H54 (cell line): ENCODE results near the gene KRTAP9-1.

ENCODE experiments used
- DNase-seq: peaks from one replicate; pipeline ENCODE4 v3.0.0; 2011; ENCODE audit warnings: low spot score, mixed read lengths; ENCODE audit not compliant: insufficient read length
- FAIRE-seq: peaks from 3 replicates; lab custom pipeline; 2011; peaks lifted over from hg19 to GRCh38; lab: Jason Lieb, UNC
- POLR2A ChIP-seq: IDR thresholded peaks from 2 replicates; pipeline ENCODE4 v1.6.1; 2011; ENCODE audit warnings: low read depth, mild to moderate bottlenecking, low read length

The KRTAP9-1 gene

DNA sequence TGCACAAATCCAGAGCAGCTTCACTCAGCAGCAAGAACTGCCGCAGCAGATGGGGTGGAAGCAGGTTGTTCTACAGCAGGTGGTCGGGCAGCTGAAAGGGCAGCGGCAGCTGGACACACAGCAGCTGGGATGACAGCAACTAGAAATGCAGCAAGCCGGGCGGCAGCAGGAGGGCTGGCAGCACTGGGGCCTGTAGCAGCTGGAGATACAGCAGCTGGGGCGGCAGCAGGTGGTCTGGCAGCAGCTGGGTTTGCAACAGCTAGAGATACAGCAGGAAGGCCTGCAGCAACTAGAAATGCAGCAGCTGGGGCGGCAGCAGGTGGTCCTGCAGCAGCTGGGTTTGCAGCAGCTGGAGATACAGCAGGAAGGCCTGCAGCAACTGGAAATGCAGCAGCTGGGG, 22.1 kb upstream of the KRTAP9-1 start:
- no peak for DNase-seq
- no peak for TF ChIP-seq POLR2A
- no peak for FAIRE-seq

DNA sequence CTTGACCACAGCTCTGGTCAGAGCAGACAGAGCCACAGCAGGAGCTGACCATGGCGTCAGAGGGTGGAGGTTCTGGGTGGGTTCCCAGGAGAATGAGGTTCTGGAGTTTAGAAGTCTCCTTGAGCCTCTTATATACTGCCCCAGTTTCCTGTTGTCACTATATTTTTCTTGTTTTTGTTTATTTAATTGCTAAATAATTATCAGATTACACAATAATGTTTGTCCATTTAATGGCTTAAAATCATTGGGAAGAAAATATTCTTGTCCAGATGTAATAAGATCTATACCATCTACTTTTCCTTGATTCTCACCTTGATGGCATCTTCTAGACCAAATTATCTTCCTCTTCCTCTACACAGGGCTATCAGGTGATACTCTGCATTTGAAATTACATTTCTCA, 21.6 kb upstream of the KRTAP9-1 start, which contains the start of gene KRTAP4-3:
TSS of gene KRTAP4-3 (minus strand) at position 101 of the 400 bp plus-strand sequence. CDS start at position 52, 49 bp downstream.
- no peak for TF ChIP-seq POLR2A
- DNase-seq = no peak
- peak; percentile 20 for FAIRE-seq

DNA sequence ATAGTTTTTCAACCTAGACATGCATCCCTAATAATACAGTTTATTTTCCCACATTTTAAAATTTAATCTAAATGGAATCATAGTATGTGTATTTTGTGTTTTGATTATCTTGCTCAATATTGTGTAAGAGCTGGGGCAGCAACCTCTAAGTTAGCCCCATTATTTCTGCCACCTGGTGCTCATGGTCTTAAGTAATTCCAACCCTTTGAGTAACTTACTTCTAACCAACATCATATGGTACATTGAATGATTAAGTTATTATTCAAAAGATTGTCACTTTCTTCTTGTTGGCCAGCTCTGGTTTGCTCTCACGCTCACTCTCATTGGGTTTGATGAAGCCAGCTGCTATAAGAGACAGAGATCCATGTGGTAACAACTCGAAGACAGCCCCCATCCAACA, 17.8 kb upstream of the KRTAP9-1 start:
- no peak for DNase-seq
- no peak for FAIRE-seq
- TF ChIP-seq POLR2A = no peak

DNA sequence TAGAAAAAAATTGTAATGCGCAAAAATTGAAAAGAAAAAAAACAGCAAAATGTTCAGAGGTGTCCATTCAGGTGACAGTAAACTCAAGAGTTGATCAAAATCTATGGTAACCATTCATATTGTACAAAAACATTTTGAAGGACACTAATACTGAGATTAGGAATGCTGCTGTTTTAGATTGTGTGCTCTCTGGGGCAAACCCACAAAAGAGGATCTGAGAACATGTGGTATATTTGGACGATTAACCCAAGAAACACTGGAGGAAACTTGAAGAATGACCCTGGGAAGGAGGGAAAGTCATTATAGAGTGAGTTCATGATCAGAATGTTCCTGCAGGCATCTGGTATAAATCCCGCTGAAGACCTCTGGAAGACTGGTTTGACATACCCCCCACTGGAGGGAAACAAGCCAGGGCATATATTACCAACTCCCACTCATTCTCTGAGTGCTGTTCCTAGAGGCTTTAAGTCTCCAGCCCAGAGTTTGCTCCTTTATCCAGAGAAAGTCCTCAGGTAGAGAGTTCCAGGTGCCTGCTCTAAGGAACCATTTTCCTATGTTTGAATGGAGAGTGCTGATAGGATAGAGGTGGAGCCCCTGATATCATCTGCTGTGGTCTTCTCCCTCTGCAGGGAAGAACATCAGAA, 12.8 kb upstream of the KRTAP9-1 start:
- TF ChIP-seq POLR2A = no peak
- FAIRE-seq (no peak), DNase-seq (no peak)

DNA sequence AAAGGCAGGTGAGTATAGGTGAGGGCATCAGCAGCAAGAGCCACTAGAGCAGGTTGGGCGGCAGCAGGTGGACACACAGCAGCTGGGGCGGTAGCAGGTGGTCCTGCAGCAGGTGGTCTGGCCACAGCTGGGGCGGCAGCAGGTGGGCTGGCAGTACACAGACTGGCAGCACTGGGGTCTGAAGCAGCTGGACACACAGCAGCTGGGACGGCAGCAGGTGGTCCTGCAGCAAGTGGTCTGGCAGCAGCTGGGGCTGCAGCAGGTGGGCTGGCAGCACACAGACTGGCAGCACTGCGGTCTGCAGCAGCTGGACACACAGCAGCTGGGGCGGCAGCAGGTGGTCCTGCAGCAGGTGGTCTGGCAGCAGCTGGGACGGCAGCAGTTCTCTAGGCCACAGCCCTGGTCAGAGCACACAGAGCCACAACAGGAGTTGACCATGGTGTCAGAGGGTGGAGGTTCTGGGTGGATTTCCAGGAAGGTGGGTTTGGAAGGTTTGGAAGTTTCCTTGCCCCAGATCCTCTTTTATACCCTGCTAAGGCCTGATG, 11.9 kb upstream of the KRTAP9-1 start, which contains the start of gene KRTAP4-2:
TSS of gene KRTAP4-2 (minus strand) at position 495 of the 545 bp plus-strand sequence. CDS start at position 438, 57 bp downstream.
- DNase-seq (no peak), FAIRE-seq (no peak)
- TF ChIP-seq POLR2A = no peak

DNA sequence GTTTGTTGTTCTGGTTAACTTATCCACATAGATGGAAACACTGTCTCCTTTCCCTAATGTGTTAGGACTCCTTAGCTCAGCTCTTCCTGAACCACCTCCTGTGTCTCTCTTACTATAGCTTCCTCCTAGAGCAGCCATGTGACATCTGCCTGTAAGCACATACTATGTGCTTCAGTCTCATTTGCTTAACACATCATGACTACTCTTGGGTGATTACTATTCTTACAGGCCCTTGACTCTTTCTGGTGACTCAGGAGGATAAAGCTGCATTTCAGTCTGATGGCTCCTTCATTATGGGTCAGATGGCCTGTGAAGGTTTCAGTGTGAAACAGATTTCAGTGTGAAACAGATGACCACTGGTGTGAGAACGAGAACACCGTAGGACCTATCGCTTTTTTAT, 11.3 kb upstream of the KRTAP9-1 start:
- DNase-seq = peak; percentile 20
- FAIRE-seq = peak; percentile 76
- no peak for TF ChIP-seq POLR2A

DNA sequence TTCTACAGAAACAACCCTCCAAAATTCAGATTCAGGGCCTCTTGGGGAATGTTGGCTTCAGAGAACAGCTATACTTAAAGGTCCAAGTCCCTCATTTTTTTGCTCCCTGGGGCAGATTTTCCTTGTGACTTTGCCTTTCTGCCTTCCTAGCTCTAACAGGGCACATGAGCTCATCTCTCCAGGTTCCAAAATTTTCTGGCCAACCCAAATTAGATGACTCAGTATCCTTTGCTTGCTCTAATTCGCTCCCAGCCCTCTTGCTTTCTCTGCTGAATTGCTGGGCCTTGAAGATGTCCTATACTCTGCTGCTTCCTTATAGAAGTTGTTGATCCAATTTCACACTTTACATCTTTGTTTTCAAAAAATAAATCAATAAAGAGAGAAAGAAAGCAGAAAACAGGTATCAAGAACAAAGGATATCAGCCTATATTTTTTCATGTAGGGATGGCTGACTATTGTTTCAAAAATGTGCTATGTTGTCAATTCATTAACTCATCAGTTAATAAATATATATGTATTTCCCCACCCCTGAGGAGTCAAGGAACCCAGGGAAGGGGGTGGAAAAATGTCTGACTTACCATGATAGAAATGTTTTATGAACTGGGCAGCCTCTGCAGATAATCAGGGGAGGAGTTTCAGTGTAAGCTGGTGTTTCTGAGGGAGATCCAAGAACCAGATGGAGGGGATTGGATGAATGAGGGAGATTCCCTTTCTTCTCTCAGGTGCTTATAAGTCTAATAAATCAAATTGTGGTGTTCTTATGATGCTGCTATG, 10.7 kb upstream of the KRTAP9-1 start:
- TF ChIP-seq POLR2A = no peak
- DNase-seq (no peak), FAIRE-seq (no peak)

DNA sequence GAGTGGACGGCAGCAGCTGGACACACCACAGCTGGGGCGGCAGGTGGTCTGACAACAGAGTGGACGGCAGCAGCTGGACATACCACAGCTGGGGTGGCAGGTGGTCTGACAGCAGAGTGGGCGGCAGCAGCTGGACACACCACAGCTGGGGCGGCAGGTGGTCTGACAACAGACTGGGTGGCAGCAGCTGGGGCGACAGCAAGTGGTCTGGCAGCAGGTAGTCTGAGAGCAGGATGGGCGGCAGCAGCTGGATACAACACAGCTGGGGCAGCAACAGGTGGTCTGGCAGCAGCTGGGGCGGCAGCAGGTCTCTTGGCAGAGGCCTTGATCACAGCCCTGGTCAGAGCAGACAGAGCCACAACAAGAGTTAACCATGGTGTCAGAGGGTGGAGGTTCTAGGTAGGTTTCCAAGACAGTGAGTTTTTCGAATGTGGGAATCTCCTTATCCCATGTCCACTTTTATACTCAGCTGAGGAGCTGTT, 5.2 kb upstream of the KRTAP9-1 start, which contains the start of gene KRTAP4-1:
TSS of gene KRTAP4-1 (minus strand) at position 432 of the 482 bp plus-strand sequence. CDS start at position 375, 57 bp downstream.
- DNase-seq = no peak
- TF ChIP-seq POLR2A = no peak
- FAIRE-seq = no peak

DNA sequence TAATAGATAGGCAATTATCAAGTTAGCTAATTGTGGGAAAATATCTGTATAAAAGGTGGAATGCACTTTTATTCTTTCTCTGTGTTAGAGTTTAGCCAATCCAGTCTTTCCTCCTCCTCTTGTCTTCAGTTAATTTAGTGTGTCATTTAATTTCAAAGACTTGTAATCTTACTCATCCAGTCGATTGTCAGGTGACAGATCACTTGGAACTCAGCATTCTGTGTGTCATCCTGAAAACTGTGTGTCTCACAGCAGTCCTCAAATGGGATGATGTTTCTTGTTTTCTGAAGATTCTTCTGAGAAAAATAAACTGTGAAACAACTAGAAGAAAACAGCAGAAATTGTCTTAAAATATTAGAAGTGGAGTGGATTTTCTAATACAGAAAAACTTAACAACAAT, 4.7 kb upstream of the KRTAP9-1 start:
- no peak for FAIRE-seq
- no peak for TF ChIP-seq POLR2A
- DNase-seq = no peak

DNA sequence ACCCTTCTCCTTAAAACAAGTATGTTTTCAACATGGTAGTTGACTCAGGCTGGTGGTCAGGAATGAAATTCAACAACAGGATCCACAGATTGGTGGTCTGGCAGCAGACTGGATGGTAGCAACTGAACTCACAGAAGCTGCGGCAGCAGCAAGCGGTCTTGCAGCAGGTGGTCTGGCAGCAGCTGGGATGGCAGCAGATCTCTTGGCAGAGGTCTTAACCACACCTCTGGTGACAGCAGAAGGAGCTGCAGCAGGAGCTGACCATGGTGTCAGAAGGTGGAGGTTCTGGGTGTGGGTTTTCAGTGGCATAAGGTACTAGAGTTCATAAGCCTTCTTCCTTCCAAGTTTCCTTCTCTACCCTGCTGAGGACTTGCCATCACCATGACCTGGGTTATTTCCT, 2.8 kb upstream of the KRTAP9-1 start:
- FAIRE-seq = no peak
- no peak for DNase-seq
- no peak for TF ChIP-seq POLR2A

DNA sequence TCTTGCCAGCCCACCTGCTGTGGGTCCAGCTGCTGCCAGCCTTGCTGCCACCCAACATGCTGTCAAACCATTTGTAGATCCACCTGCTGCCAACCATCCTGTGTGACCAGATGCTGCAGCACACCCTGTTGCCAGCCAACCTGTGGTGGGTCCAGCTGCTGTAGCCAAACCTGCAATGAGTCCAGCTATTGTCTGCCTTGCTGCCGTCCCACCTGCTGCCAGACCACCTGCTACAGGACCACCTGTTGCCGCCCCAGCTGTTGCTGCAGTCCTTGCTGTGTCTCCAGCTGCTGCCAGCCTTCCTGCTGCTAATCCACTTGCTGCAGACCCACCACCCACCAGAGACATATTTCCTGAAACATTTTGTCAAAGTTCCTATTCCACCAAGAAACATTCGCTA, 641 bp downstream of the KRTAP9-1 start:
- DNase-seq = no peak
- no peak for TF ChIP-seq POLR2A
- no peak for FAIRE-seq

DNA sequence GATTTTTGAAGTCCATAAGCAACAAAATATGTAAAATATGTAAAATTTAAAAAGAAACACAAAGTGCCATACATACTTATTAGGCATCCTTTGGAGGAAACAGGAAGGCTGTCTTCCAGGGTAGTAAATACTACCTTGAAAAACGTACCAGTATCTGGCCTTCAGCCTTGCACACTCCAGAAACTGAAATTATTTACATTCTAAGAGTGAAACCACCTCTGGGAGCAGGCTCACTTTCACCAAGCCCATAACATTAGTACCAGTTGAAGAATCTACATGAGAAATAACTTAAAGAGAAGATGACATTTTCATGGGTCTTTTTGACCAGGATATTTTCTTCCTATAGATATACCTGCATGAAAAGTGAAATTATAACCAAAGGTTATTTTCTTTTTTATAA, 6.4 kb downstream of the KRTAP9-1 start:
- TF ChIP-seq POLR2A = no peak
- DNase-seq = no peak
- FAIRE-seq = no peak

DNA sequence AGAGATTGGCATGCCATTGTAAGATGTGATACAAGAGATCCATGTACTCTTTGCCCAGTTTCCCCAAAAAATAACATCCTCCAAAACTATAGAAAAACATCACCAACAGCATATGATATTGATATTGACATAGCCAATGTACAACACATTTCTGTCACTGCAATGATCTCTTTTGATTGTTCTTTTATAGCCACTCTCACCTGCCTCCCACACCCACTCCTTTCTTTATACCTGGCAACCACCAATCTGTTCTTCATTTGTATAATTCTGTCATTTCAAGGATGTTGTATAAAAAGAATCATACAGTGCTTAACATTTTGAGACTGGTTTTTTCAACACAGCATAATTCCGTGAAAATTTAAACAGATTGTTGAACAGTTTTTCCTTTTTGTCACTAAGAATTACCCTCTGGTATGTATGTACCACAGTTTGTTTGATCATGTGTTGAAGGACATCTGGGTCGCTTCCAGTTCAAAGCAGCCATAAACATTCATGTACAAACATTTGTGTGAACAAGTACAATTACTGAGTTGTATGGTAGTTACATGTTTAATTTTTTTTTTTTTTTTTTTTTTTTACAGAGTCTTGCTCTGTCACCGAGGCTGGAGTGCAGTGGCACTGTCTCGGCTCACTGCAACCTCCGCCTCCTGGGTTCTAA, 9.9 kb downstream of the KRTAP9-1 start:
- DNase-seq = no peak
- no peak for FAIRE-seq
- TF ChIP-seq POLR2A = no peak

DNA sequence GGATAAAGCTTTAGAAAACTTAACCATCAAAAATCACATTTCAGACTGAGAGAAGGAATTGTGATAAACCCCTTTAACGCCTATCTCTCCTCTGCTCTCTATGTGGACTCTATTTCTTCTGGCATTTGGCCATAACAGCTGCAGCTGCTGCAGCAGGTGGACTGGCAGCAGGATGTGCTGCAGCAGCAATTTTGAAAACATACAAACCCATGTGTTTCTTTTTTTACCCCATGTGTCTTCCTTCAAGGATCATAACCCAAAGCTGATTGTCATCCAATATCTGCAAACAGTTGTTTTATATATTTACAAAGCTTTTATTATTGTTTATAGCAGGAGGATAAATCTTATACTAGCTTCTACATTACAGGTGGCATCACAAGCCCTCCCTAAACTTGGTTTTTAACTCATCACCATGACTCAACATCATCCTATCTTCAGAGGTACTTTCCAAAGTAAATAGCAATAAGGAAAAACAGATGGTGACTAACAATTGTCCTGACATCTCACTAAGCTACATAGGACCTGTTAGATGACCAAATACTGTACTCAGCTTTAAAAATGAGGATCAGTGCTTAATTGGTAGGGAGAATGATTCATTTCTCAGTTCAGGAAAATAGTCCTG, 22.3 kb downstream of the KRTAP9-1 start:
- FAIRE-seq = peak; percentile 82
- DNase-seq = no peak
- TF ChIP-seq POLR2A = no peak
